Stimulated activated CD8-positive, alpha-beta memory T cell treated with anti-CD3 and anti-CD28 coated beads, Interleukin-4, amount 100 ng/mL, for 1 hour (primary cell): ENCODE measurements around the gene UNC80.
"Not testable (repeated sequence)": the region's sequence is repeated elsewhere in the genome, so short reads cannot be mapped to it uniquely, and the experiment has no call there.

Experiments
- DNase-seq, 2 donors: peaks; one replicate each; pipeline ENCODE4 v3.0.0-alpha.2; 2020; ENCODE audit warnings: low read depth in 2 of 2, low spot score in 1 of 2

UNC80 gene

GRCh38 chr2:209771474-209772289 is at the start of gene UNC80:
TSS of gene UNC80 (plus strand) at chr2:209771832. CDS start at chr2:209772073, 241 bp downstream.
- no peak for DNase-seq

- no peak for DNase-seq
Measured at GRCh38 chr2:209726311-209726710, 45.3 kb upstream of the UNC80 start.

DNA sequence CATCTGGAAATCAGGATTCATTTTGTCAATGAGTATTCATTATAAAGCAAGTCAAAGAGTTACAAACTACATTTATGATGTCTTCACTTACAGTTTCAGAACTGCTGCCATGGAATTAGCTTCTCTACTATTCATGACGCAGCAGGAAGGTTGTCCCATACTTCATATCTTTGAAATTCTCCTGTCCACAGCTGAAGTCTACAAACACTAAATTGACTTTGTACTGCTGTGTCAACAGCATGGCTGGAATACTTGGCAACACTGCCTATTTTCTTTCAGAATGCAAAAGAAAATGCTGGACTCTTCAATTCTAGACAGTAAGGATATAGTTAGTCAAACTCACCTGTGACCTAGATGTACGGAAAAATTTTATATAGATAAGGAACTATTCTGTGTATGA is 44.6 kb upstream of the UNC80 start:
- DNase-seq = no peak

DNA sequence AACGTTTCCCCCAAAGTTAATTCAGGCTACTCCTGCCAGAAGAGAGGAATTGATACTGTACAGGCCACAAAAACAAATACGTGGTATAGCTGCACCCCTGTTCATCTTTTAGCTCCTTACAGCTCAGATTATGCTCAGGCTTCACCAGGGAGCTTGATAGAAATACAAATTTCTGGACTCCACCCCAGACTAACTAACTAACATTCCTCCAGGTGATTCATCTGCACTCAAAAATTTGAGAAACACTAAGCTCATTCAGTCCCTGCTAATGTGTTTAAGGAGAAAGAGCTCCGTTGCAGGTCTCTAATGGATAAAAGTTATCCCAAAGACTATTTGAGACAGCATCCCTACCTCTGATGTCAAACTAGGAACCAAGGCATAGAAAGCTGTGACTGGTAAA is 36.8 kb upstream of the UNC80 start:
- no peak for DNase-seq

- no peak for DNase-seq
Measured at GRCh38 chr2:209741953-209742352, 29.7 kb upstream of the UNC80 start.

- no peak for DNase-seq
Measured at GRCh38 chr2:209753020-209753419, 18.6 kb upstream of the UNC80 start.

- no peak for DNase-seq
Measured at GRCh38 chr2:209757163-209757562, 14.5 kb upstream of the UNC80 start.

DNA sequence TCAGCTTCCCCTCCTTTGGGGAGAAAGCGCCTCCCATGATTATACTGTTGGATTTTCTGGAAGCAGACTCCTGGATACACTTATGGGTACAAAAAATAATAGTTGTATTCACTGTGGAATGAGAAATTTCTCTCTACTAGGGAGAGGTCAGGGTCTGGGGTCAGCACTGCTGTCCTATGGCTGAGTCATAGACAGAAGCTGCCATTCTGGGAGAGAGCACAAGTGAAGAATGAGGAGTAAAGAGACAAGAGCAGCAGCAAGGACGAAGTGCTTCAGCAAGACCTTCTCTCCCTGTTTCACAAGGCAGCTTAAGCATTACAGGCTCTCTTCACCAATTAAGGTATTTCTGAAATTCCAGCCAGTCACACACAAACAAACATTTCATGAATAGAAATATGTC is 10.1 kb upstream of the UNC80 start:
- DNase-seq = no peak

GRCh38 chr2:209762563-209762962 is 9.1 kb upstream of the UNC80 start:
- no peak for DNase-seq

DNA sequence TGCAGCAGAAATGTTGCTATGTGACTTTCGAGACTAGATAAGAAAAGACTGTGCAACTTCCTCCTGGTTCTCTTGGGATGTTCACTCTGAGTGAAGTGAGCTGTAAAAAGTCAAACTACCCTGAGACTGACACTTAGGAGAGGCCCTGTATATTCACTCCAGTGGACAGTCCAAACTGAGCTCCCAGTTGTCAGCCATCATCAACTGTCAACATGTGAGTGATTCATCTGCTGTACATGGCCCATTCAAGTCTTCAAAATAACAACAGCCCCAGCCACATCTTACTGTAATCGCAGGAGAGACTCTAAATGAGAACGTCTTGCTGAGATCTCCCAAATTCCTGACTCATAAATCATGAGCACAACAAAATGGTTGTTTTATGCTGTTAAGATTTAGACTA is 8.5 kb upstream of the UNC80 start:
- no peak for DNase-seq

DNA sequence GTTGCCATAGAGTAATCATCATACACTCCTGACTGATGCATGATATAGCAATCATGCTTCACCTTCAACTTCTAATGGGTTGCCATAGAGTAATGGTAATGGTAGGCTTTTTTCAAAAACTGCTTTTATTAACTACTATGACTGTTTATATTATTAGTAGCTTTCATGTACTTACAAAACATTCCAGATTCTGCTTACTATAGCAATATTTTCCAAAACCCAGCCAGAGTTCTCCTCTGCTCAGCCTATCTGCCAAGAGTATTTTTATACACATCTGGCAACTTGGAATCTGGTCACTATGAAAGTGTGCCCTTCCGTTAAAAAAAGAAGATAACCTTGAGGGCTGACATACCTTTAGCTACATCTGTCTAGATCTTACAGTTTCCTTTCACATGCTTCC is 5.0 kb upstream of the UNC80 start:
- no peak for DNase-seq

- DNase-seq = no peak
Measured at GRCh38 chr2:209767316-209767715, 4.3 kb upstream of the UNC80 start.

DNA sequence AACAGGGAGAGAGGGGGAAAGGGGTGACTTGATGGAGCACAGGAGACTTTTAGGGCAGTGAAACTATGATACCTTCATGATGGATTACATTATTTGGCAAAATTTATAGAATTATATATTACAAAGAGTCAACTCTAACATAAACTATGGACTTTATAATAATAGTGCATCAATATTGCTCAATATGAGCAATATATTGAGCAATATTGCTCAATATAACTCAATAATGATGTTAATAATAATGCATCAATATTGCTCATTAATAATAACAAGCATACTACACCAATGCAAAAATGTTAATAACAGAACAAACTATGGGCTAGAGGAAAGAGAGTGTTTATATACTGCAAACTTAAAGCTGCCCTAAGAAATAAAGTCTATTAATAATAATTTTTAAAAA is 3.1 kb upstream of the UNC80 start:
- DNase-seq = no peak

GRCh38 chr2:209772290-209772685 is 656 bp downstream of the UNC80 start:
- DNase-seq = no peak

GRCh38 chr2:209773377-209773776 is 1.7 kb downstream of the UNC80 start:
- DNase-seq = no peak

GRCh38 chr2:209787416-209787815 is 15.8 kb downstream of the UNC80 start:
- DNase-seq = no peak

GRCh38 chr2:209788925-209789324 is 17.3 kb downstream of the UNC80 start:
- DNase-seq = no peak

DNA sequence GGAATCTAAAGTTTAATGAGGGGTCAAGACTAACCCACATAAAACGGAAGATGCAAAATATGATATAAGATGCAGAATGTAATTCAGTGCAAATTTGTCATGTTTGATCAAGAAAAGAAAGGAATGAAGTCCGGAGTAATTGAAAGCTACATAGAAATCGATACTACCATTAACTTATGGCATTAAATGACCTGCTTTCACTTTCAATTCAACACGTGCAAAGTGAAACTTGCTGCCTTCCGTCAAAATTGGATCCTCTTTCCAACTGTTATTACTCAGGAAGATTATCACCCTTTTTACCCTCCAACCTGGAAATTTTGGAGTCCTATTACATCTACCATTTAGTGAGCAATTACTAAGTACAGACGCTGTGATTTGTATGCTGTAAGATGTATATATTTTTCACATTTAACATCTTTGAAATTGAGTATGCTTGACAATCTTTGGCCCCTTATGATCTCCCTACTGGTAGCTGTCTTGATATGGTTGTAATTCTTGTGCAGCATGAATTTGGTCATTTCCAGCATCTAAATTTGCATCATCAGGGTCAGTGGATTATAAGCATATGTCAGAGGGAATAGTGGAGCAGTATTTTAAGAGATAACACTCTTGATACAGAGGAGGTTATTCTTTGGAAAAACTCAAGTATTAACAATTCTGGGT is 18.6 kb downstream of the UNC80 start:
- no peak for DNase-seq

GRCh38 chr2:209791151-209791550 is 19.5 kb downstream of the UNC80 start:
- no peak for DNase-seq

DNA sequence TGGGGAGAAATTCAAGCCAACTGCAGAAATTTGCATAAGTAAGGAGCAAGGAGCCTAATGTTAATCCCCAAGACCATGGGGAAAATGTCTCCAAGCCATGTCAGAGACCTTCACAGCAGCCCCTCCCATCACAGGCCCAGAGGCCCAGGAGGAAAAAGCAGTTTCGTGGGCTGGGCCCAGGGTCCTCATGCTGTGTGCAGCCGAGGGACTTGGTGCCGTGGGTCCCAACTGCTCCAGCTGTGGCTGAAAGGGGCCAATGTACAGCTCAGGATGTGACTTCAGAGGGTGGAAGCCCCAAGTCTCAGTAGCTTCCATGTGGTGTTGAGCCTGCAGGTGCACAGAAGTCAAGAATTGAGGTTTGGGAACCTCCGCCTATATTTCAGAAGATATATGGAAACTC is 23.8 kb downstream of the UNC80 start:
- not testable (repeated sequence) for DNase-seq

DNA sequence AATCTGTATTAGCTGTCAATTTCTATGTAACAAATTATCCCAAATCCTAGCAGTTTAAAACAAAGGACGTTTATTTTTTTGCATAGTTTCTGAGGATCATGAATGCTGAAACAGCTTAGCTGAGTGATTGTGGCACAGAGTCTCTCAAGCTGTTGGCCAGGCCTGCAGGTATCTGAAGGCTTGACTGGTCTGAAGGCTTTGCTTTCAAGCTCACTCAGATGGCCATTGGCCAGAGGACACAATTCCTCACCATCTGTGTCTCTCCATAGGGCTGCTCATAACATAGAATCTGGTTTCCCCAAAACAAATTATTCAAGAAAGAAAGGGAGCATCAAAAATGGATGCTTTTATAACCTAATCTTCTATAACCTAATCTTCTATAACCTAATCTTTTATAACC is 33.7 kb downstream of the UNC80 start:
- DNase-seq = no peak

DNA sequence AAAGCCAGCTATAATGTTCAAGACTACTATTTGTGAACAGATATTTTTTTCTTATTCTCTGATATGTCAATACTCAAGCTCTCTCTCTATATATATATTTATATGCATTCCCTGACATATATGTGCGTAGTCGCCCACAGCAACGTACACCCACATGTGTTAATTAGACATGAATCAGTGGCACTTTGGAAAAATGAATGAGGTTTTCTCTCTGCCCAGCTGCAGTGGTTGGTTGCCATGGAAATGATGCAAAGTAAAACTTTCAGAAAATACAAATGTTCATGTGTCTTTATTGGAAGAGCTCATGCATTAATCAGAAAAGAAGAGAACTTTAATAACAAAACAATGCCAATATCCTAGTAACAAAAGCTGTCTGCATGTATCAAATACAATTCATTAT is 34.7 kb downstream of the UNC80 start:
- no peak for DNase-seq

DNA sequence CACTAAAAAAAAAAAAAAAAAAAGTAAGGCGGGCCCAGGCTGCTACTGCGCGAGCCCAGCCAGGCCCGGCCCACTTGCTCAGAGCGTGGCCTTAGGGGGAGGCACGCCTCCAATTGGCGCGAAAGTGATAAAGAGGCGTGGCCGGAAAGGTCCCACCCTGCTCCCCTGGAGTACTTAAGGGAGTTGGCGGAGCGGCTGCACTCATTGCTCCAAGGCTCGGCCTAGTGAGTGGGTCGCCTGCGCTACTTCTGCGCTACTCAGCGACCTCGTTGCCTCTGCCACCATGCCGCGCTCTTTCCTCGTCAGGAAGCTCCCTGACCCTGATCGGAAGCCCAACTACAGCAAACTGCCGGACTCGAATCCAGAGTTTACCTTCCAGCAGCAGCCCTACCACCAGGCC is 36.9 kb downstream of the UNC80 start:
- no peak for DNase-seq
